Prostate gland (tissue), 2 donors: ENCODE data around the gene MYCBPAP. TPM values are rescaled to one million over a fixed set of nuclear protein-coding genes. Genes with fewer than 3 reads are reported as not detected.

Source experiments
- DNase-seq: peaks from one replicate; pipeline ENCODE4 v3.0.0-alpha.2; 2019; ENCODE audit warnings: low spot score
- H3K27ac ChIP-seq, 2 donors: fragments of 200-600 bp; sonication (generic); 2 replicates each; pipeline ENCODE4 v1.5.1; 2017 to 2019
- H3K27me3 ChIP-seq: fragments of 200-600 bp; sonication (generic); replicated peaks from 2 replicates; pipeline ENCODE4 v1.5.1; 2019; ENCODE audit not compliant: insufficient read depth
- H3K36me3 ChIP-seq, 2 donors: fragments of 200-600 bp; sonication (generic); 1 replicate in 1 of 2; 2 replicates in 1 of 2; pipeline versions ENCODE4 v1.5.1 to v1.8.1; 2017 to 2019
- H3K4me1 ChIP-seq: fragments of 200-600 bp; sonication (generic); replicated peaks from 2 replicates; pipeline ENCODE4 v1.5.1; 2019
- H3K4me3 ChIP-seq, 2 donors: fragments of 200-600 bp; sonication (generic); 2 replicates each; pipeline ENCODE4 v1.5.1; 2017 to 2019
- H3K9me3 ChIP-seq: fragments of 200-600 bp; sonication (generic); 2 replicates; pipeline ENCODE4 v1.5.1; 2017
- CTCF ChIP-seq, 4 experiments: fragments of 200-600 bp in 2 of 4; fragments of 450-650 bp in 2 of 4; sonication (generic) in 2 of 4; IDR thresholded peaks; 1 replicate in 3 of 4; 2 replicates in 1 of 4; pipeline ENCODE4 v1.5.1; 2016 to 2019; ENCODE audit warnings: antibody characterized with exemption in 4 of 4, mild to moderate bottlenecking in 2 of 4, moderate library complexity in 2 of 4
- POLR2A ChIP-seq: fragments of 450-650 bp; IDR thresholded peaks from one replicate; pipeline ENCODE4 v1.6.1; 2016; ENCODE audit warnings: antibody characterized with exemption, mild to moderate bottlenecking
- POLR2AphosphoS5 ChIP-seq: sonication (generic); formaldehyde crosslinking; IDR thresholded peaks from one replicate; pipeline ENCODE4 v1.6.1; 2017; ENCODE audit warnings: antibody characterized with exemption
- WGBS: methylation state at CpG from one replicate; pipeline ENCODE4 v1.1.5; 2018; 5-methylcytosine and 5-hydroxymethylcytosine counted together
- intact Hi-C: fragments of 100-400 bp; cut with DNase I; formaldehyde crosslinking; loops from one replicate; pipeline ENCODE4 v1.14.2; 2022
- total RNA-seq, 2 donors: library from RNA; depleted of rRNA; stranded (reverse); fragments of >200 nt; gene quantifications; one replicate each; pipeline ENCODE4 v1.1.0, GENCODE V29; 2016

Gene MYCBPAP
- total RNA-seq, 2 donors from 2014 or later, result 0.14 to 12.6 TPM

- DNase-seq, result no peak
- intact Hi-C loops, result no loop called here
- WGBS, result 99% methylated on average over 8 of the region's 8 CpGs
These were observed 12.3 kb upstream of the MYCBPAP start for GRCh38 chr17:50495918-50496317.

GRCh38 chr17:50498021-50498874, 10.0 kb upstream of the MYCBPAP start:
- WGBS, result 77% methylated on average over 7 of the region's 7 CpGs
- intact Hi-C loops, result no loop called here
- no peak for DNase-seq
- Histone ChIP-seq H3K27ac (no peak overlapping the region), H3K36me3 (no peaks in the 10 kb centered on the region), H3K27me3 (no peaks in the 10 kb centered on the region), H3K4me3 (no peak overlapping the region), H3K9me3 (no peaks in the 10 kb centered on the region), H3K4me1 (no peaks in the 10 kb centered on the region)
- TF ChIP-seq CTCF (IDR thresholded peaks at IDR 0.05) (no peak), POLR2A (no peak), POLR2AphosphoS5 (no peak)

More at GRCh38 chr17:50495918-50496317, 12.3 kb upstream of the MYCBPAP start:
- Histone ChIP-seq H3K9me3 (no peaks in the 10 kb centered on the region), H3K4me1 (no peaks in the 10 kb centered on the region), H3K27me3 (no peaks in the 10 kb centered on the region), H3K36me3 (no peaks in the 10 kb centered on the region), H3K27ac (no peak overlapping the region), H3K4me3 (no peak overlapping the region)
- no peak for TF ChIP-seq POLR2AphosphoS5
- TF ChIP-seq POLR2A, result no peak
- no peak for TF ChIP-seq CTCF (IDR thresholded peaks at IDR 0.05)

GRCh38 chr17:50499270-50499669, 9.0 kb upstream of the MYCBPAP start:
- no peak for DNase-seq
- no peaks in the 10 kb centered on the region for H3K9me3 ChIP-seq
- H3K4me1 ChIP-seq, result no peaks in the 10 kb centered on the region
- no peaks in the 10 kb centered on the region for H3K27me3 ChIP-seq
- no peak overlapping the region for H3K4me3 ChIP-seq
- H3K36me3 ChIP-seq, result no peaks in the 10 kb centered on the region
- no peak overlapping the region for H3K27ac ChIP-seq
- TF ChIP-seq POLR2AphosphoS5 (no peak), CTCF (IDR thresholded peaks at IDR 0.05) (no peak), POLR2A (no peak)
- intact Hi-C loops, result no loop called here

- Histone ChIP-seq H3K27ac (no peak overlapping the region), H3K36me3 (no peaks in the 10 kb centered on the region), H3K4me3 (no peak overlapping the region), H3K9me3 (no peaks in the 10 kb centered on the region), H3K27me3 (no peaks in the 10 kb centered on the region), H3K4me1 (no peaks in the 10 kb centered on the region)
- intact Hi-C loops, result no loop called here
- WGBS, result 100% methylated on average over 2 of the region's 2 CpGs
- TF ChIP-seq CTCF (IDR thresholded peaks at IDR 0.05) (no peak), POLR2AphosphoS5 (no peak), POLR2A (no peak)
- no peak for DNase-seq
These were observed 8.5 kb upstream of the MYCBPAP start for GRCh38 chr17:50499721-50500120.

- no peak for DNase-seq
- 60% methylated on average over 5 of the region's 5 CpGs for WGBS
- Histone ChIP-seq H3K9me3 (no peaks in the 10 kb centered on the region), H3K36me3 (no peaks in the 10 kb centered on the region), H3K4me1 (no peaks in the 10 kb centered on the region), H3K4me3 (no peak overlapping the region), H3K27me3 (no peaks in the 10 kb centered on the region), H3K27ac (no peak overlapping the region)
- no peak for TF ChIP-seq POLR2AphosphoS5
- TF ChIP-seq CTCF (IDR thresholded peaks at IDR 0.05), result peak in 1 of 4 experiments; percentile 8
- TF ChIP-seq POLR2A, result no peak
- intact Hi-C loops, result no loop called here
These were observed 7.2 kb upstream of the MYCBPAP start for GRCh38 chr17:50501054-50501453.
